GM12878 (cell line): ENCODE results near the gene KLF15. TPM values are rescaled to one million over a fixed set of nuclear protein-coding genes. Genes with fewer than 3 reads are reported as not detected.

Source experiments
- CBX5 ChIP-seq: sonication (generic); IDR thresholded peaks from 2 replicates; pipeline ENCODE4 v1.6.1; 2016; ENCODE audit warnings: low read depth, moderate library complexity, mild to moderate bottlenecking, inconsistent platforms
- CREM ChIP-seq: IDR thresholded peaks from 2 replicates; pipeline ENCODE4 v1.6.1; 2014; ENCODE audit warnings: antibody characterized with exemption, low read depth
- CUX1 ChIP-seq: IDR thresholded peaks from 2 replicates; pipeline ENCODE4 v1.6.1; 2012; ENCODE audit warnings: improper control_type of control experiment, low read depth, low read length; ENCODE audit not compliant: insufficient replicate concordance
- E2F4 ChIP-seq: IDR thresholded peaks from 2 replicates; pipeline ENCODE4 v1.6.1; 2012; ENCODE audit warnings: low read depth, low read length, improper control_type of control experiment
- EGR1 ChIP-seq, 2 experiments: IDR thresholded peaks; 1 replicate in 1 of 2; 2 replicates in 1 of 2; pipeline ENCODE4 v1.6.1; 2011 to 2012; ENCODE audit warnings: low read depth in 2 of 2, low read length in 2 of 2, borderline replicate concordance in 1 of 2, mild to moderate bottlenecking in 1 of 2, moderate library complexity in 1 of 2
- NR2F1 ChIP-seq: fragments of 450-650 bp; conservative IDR thresholded peaks from 2 replicates; pipeline ENCODE4 v1.6.1; 2017; ENCODE audit warnings: mild to moderate bottlenecking
- NRF1 ChIP-seq: conservative IDR thresholded peaks from 2 replicates; pipeline ENCODE4 v1.6.1; 2011; ENCODE audit warnings: mild to moderate bottlenecking, low read depth, low read length, improper control_type of control experiment
- PAX5 ChIP-seq: IDR thresholded peaks from 2 replicates; pipeline ENCODE4 v1.6.1; 2011; ENCODE audit warnings: low read depth, low read length, borderline replicate concordance
- PML ChIP-seq: IDR thresholded peaks from 2 replicates; pipeline ENCODE4 v1.6.1; 2012; ENCODE audit warnings: low read length, inconsistent platforms
- ZNF622 ChIP-seq: fragments of 450-650 bp; IDR thresholded peaks from 2 replicates; pipeline ENCODE4 v1.6.1; 2017; ENCODE audit warnings: mild to moderate bottlenecking, inconsistent platforms
- ZSCAN29 ChIP-seq: fragments of 450-650 bp; IDR thresholded peaks from 2 replicates; pipeline ENCODE4 v1.6.1; 2017; ENCODE audit warnings: mild to moderate bottlenecking, moderate library complexity
- polyA plus RNA-seq, 11 experiments: library from polyadenylated mRNA; depleted of rRNA in 4 of 11; unstranded in 6 of 11; stranded (reverse) in 5 of 11; fragments of >200 nt; fragmentation: Nextera tagmentation in 4 of 11; fragmentation: Illumina TruSeq in 1 of 11; extraction: Ambion mirVana in 4 of 11; extraction: Trizol in 1 of 11; gene quantifications; 1 replicate in 1 of 11; 2 replicates in 10 of 11; pipeline versions ENCODE4 v1.2.1 to v1.2.3, GENCODE V29; 2011 to 2016; ENCODE audit warnings: inconsistent platforms in 2 of 11, missing spikeins in 2 of 11, low read depth in 1 of 11
- total RNA-seq, 4 experiments: library from RNA; depleted of rRNA in 3 of 4; stranded (reverse); fragments of >200 nt in 3 of 4; fragmentation: Illumina TruSeq in 1 of 4; extraction: Trizol in 1 of 4; gene quantifications; 2 replicates each; pipeline versions ENCODE4 v1.2.1 to v1.2.3, GENCODE V29; 2013 to 2021

KLF15 gene
- total and polyA plus RNA-seq, 10 of the 15 experiments (the other 5 are each of a cell fraction or from before 2014, with no cell fraction given) = 0.15 TPM; not detected in 9

DNA sequence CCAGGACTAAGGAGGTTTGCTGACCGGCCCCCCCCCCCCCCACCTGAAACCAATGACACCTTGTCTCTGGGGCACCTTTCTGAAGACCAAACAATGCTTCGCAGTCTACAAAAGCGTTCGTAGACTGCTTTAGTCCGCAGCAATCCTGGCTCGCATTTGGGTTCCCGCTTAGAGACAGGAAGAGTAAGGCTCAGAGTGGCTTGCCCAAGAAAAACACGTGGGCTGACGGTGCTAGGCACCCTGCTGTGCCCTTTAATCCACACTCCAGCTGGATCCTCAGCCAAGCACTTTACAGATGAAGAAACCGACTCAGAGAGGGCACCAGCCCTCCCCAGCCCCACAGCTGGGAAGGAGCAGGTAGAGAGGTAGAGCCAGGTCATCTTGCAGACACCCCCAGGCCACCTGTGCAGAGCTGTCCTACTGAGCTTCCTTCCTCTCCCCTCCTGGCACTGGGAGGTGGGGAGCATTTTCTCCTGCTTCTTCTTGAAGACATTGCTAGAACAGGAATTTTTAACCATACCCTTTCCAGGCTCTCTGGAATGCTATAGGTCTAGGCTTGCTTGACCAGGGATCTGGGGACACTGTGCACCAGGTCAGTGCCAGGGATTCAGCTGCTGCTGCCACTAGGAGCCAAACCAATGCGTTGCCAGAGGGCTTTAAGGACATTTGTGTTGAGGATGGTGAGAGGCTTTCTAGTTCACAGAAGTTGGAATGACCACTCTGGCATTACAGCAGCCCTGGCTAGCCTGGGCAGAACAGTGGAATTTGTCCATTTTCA lies 1.0 kb upstream of the KLF15 start (continued):
- TF ChIP-seq CUX1 (no peak), ZNF622 (no peak), CBX5 (no peak), NR2F1 (no peak), PAX5 (no peak), E2F4 (no peak), CREM (no peak), EGR1 (IDR thresholded peaks at IDR 0.05; ENCODE audit: borderline replicate concordance in 1 of 2, low read depth in 2 of 2, low read length in 2 of 2) (no peak), ZSCAN29 (no peak), NRF1 (no peak), PML (no peak)
